Measurements from ENCODE around the gene PLIN4. TPM values are rescaled to one million over a fixed set of nuclear protein-coding genes. Genes with fewer than 3 reads are reported as not detected.
"Not testable (repeated sequence)": the region's sequence is repeated elsewhere in the genome, so short reads cannot be mapped to it uniquely, and the experiment has no call there.

The PLIN4 gene
- total RNA-seq, result 1 to 10 TPM; 3.4 to 7.1 TPM

GRCh38 chr19:4518345-4519171 lies at the start of gene PLIN4:
PLIN4 (minus strand) TSS chr19:4518486; CDS start chr19:4518272, 214 bp downstream.
- DNase-seq (ENCODE audit: low spot score), result no peak
- no peaks in the 10 kb centered on the region for H3K9me3 ChIP-seq
- H3K27me3 ChIP-seq (replicated peaks; ENCODE audit: insufficient read depth), result no peaks in the 10 kb centered on the region
- no peak for ATAC-seq (ENCODE audit: insufficient number of reproducible peaks, low FRiP score, low read depth)
- peak within 1 kb of the TSS in 1 of 2 donors; percentile 30 for H3K27ac ChIP-seq
- H3K36me3 ChIP-seq, result no peaks in the 10 kb centered on the region
- H3K4me1 ChIP-seq (ENCODE audit: control insufficient read depth in 1 of 2, low read depth in 2 of 2), result peaks cover 0 to 21% of the 10 kb centered on the region in 2 donors
- TF ChIP-seq CTCF (IDR thresholded peaks at IDR 0.05), result peak; percentile 14
- peak within 1 kb of the TSS; percentile 62 for H3K4me3 ChIP-seq

- no peak for DNase-seq (ENCODE audit: low spot score)
- H3K36me3 ChIP-seq, result no peaks in the 10 kb centered on the region
- H3K27me3 ChIP-seq (replicated peaks; ENCODE audit: insufficient read depth), result no peaks in the 10 kb centered on the region
- ATAC-seq (ENCODE audit: insufficient number of reproducible peaks, low FRiP score, low read depth), result no peak
- no peak overlapping the region for H3K4me3 ChIP-seq
- peak; percentile 54 for TF ChIP-seq CTCF (IDR thresholded peaks at IDR 0.05)
- H3K27ac ChIP-seq, result no peak overlapping the region
- peaks cover 0 to 7% of the 10 kb centered on the region in 2 donors for H3K4me1 ChIP-seq (ENCODE audit: control insufficient read depth in 1 of 2, low read depth in 2 of 2)
- H3K9me3 ChIP-seq, result no peaks in the 10 kb centered on the region
Measured at GRCh38 chr19:4567584-4568071, 49.3 kb upstream of the PLIN4 start.

- TF ChIP-seq CTCF (IDR thresholded peaks at IDR 0.05), result no peak
- H3K27ac ChIP-seq, result no peak overlapping the region
- no peak for ATAC-seq (ENCODE audit: insufficient number of reproducible peaks, low FRiP score, low read depth)
Measured at GRCh38 chr19:4566402-4567051, 48.2 kb upstream of the PLIN4 start.

GRCh38 chr19:4563562-4563961 lies 45.3 kb upstream of the PLIN4 start:
- not testable (repeated sequence) for H3K27ac ChIP-seq; H3K27me3 ChIP-seq (replicated peaks; ENCODE audit: insufficient read depth); H3K4me1 ChIP-seq (ENCODE audit: control insufficient read depth in 1 of 2, low read depth in 2 of 2); H3K36me3 ChIP-seq; DNase-seq (ENCODE audit: low spot score); ATAC-seq (ENCODE audit: insufficient number of reproducible peaks, low FRiP score, low read depth); H3K4me3 ChIP-seq; H3K9me3 ChIP-seq

More at GRCh38 chr19:4566402-4567051, 48.2 kb upstream of the PLIN4 start:
- no peaks in the 10 kb centered on the region for H3K9me3 ChIP-seq
- H3K36me3 ChIP-seq, result no peaks in the 10 kb centered on the region
- no peak overlapping the region for H3K4me3 ChIP-seq
- peaks cover 0 to 7% of the 10 kb centered on the region in 2 donors for H3K4me1 ChIP-seq (ENCODE audit: control insufficient read depth in 1 of 2, low read depth in 2 of 2)
- DNase-seq (ENCODE audit: low spot score), result no peak
- H3K27me3 ChIP-seq (replicated peaks; ENCODE audit: insufficient read depth), result no peaks in the 10 kb centered on the region

- H3K36me3 ChIP-seq; H3K4me1 ChIP-seq (ENCODE audit: control insufficient read depth in 1 of 2, low read depth in 2 of 2); H3K9me3 ChIP-seq; DNase-seq (ENCODE audit: low spot score); ATAC-seq (ENCODE audit: insufficient number of reproducible peaks, low FRiP score, low read depth); H3K27ac ChIP-seq; H3K27me3 ChIP-seq (replicated peaks; ENCODE audit: insufficient read depth); H3K4me3 ChIP-seq: not testable (repeated sequence)
Measured at GRCh38 chr19:4562085-4562484, 43.8 kb upstream of the PLIN4 start.

GRCh38 chr19:4559569-4559968 lies 41.3 kb upstream of the PLIN4 start, which contains the start of gene SEMA6B:
SEMA6B (minus strand) TSS chr19:4559684; CDS start chr19:4558457, 1,227 bp downstream.
- Histone ChIP-seq H3K27me3 (replicated peaks; ENCODE audit: insufficient read depth) (no peaks in the 10 kb centered on the region), H3K36me3 (no peaks in the 10 kb centered on the region), H3K4me1 (ENCODE audit: control insufficient read depth in 1 of 2, low read depth in 2 of 2) (no peaks in the 10 kb centered on the region), H3K9me3 (no peaks in the 10 kb centered on the region), H3K4me3 (peak within 1 kb of the TSS; percentile 48), H3K27ac (no peak within 1 kb of the TSS)
- TF ChIP-seq CTCF (IDR thresholded peaks at IDR 0.05), result no peak
- no peak for ATAC-seq (ENCODE audit: insufficient number of reproducible peaks, low FRiP score, low read depth)
- DNase-seq (ENCODE audit: low spot score), result no peak

Measured in thoracic aorta (tissue), 2 donors.